Spleen (tissue), 7 donors: ENCODE data around the gene C15orf40.
A peak's percentile ranks its signal among the peaks of the same experiment; 100 is the strongest.

Source experiments
- POLR2A ChIP-seq, 3 donors: fragments of 450-650 bp; IDR thresholded peaks; one replicate each; pipeline ENCODE4 v1.5.1; 2017; ENCODE audit warnings: antibody characterized with exemption in 3 of 3, mild to moderate bottlenecking in 1 of 3
- POLR2AphosphoS5 ChIP-seq, 3 donors: sonication (generic); formaldehyde crosslinking; IDR thresholded peaks; one replicate each; pipeline ENCODE4 v1.5.1; 2017; ENCODE audit warnings: antibody characterized with exemption in 3 of 3
- TF ChIP-seq, protein P1 (sequence below), 11 experiments: fragments of 200-600 bp in 7 of 11; fragments of 450-650 bp in 4 of 11; sonication (generic) in 4 of 11; IDR thresholded peaks in 8 of 11; conservative IDR thresholded peaks in 3 of 11; 1 replicate in 7 of 11; 2 replicates in 4 of 11; pipeline versions ENCODE4 v1.4.0 to v1.8.0; 2016 to 2021; ENCODE audit warnings: antibody characterized with exemption in 11 of 11, inconsistent platforms in 4 of 11, mild to moderate bottlenecking in 1 of 11
- donor health status: DM: no; HTN: no; CAD: no; lungs with moderate emphysema.
- donor health status: DM: no; HTN: no; CAD: no.
- donor health status: DM: no; HTN: no; CAD: no.

DNA sequence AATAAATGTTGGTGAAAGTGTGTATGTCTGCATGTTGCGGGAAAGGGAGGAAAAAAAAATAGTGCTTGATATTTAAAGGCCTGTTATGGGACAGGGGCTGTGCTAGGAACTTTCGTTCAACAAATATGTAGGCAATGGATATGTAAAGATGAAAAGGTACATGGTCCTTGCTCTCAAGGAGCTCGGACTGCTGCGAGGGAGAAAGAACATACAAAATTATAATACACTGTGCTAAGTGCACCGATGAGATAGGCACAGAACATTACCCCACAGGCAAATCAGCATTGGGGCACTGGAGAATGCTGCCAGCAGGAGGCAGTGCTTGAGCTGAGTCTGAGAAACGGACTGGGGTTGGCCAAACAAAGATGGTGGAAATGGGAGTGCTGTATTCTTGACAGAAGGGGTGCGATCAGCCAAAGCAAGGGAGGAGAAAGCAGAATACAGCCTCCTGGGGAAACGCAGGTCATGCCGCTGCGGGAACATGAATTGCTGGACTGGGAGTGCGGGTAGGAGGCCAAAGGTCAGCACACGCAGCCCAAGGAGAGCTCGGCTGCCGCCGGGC lies 649 bp downstream of the C15orf40 start:
- TF ChIP-seq, protein P1, sequence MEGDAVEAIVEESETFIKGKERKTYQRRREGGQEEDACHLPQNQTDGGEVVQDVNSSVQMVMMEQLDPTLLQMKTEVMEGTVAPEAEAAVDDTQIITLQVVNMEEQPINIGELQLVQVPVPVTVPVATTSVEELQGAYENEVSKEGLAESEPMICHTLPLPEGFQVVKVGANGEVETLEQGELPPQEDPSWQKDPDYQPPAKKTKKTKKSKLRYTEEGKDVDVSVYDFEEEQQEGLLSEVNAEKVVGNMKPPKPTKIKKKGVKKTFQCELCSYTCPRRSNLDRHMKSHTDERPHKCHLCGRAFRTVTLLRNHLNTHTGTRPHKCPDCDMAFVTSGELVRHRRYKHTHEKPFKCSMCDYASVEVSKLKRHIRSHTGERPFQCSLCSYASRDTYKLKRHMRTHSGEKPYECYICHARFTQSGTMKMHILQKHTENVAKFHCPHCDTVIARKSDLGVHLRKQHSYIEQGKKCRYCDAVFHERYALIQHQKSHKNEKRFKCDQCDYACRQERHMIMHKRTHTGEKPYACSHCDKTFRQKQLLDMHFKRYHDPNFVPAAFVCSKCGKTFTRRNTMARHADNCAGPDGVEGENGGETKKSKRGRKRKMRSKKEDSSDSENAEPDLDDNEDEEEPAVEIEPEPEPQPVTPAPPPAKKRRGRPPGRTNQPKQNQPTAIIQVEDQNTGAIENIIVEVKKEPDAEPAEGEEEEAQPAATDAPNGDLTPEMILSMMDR (IDR thresholded peaks at IDR 0.05 in 8 of 11, conservative IDR thresholded peaks at IDR 0.05 in 3 of 11), result peak; percentile 62 to 85 (median 76)
- TF ChIP-seq POLR2A (IDR thresholded peaks at IDR 0.05), result no peak
- TF ChIP-seq POLR2AphosphoS5 (IDR thresholded peaks at IDR 0.05), result no peak
